Fibroblast of lung (primary cell): ENCODE data around the gene HNRNPU. TPM values are rescaled to one million over a fixed set of nuclear protein-coding genes. Genes with fewer than 3 reads are reported as not detected.

ENCODE experiments used
- DNase-seq, 2 donors: peaks; one replicate each; pipeline versions ENCODE4 v3.0.0 to v3.0.0-alpha.2; 2010; ENCODE audit warnings: low read depth in 2 of 2
- H2AFZ ChIP-seq: 2 replicates; pipeline ENCODE4 v1.5.1; 2012; ENCODE audit warnings: low read length, control low read depth, inconsistent platforms
- H3K27ac ChIP-seq: 2 replicates; pipeline ENCODE4 v1.5.1; 2011; ENCODE audit warnings: low read length, control low read depth; ENCODE audit not compliant: insufficient read depth
- H3K27me3 ChIP-seq: 2 replicates; pipeline ENCODE4 v1.5.1; 2011; ENCODE audit warnings: mild to moderate bottlenecking, low read length; ENCODE audit not compliant: control insufficient read depth, insufficient read depth
- H3K36me3 ChIP-seq: 2 replicates; pipeline ENCODE4 v1.5.1; 2011; ENCODE audit warnings: low read length; ENCODE audit not compliant: control insufficient read depth, insufficient read depth
- H3K4me1 ChIP-seq: 2 replicates; pipeline ENCODE4 v1.5.1; 2011; ENCODE audit warnings: low read length; ENCODE audit not compliant: control insufficient read depth, insufficient read depth; ENCODE audit errors: extremely low read depth
- H3K4me2 ChIP-seq: 2 replicates; pipeline ENCODE4 v1.5.1; 2011; ENCODE audit warnings: low read length, control low read depth; ENCODE audit not compliant: insufficient read depth; ENCODE audit errors: extremely low read depth
- H3K4me3 ChIP-seq, 4 experiments: fragments of 200-600 bp in 1 of 4; sonication (generic) in 1 of 4; replicated peaks in 1 of 4; 2 replicates each; pipeline ENCODE4 v1.5.1; 2011 to 2016; ENCODE audit warnings: low read length in 4 of 4, low read depth in 3 of 4, mild to moderate bottlenecking in 3 of 4, control low read depth in 2 of 4, inconsistent platforms in 1 of 4, mixed read lengths in 1 of 4; ENCODE audit not compliant: insufficient read depth in 1 of 4; ENCODE audit errors: control extremely low read depth in 1 of 4
- H3K79me2 ChIP-seq: 2 replicates; pipeline ENCODE4 v1.5.1; 2012; ENCODE audit warnings: mild to moderate bottlenecking, low read length, inconsistent platforms; ENCODE audit not compliant: control insufficient read depth, insufficient read depth
- H3K9ac ChIP-seq: 2 replicates; pipeline ENCODE4 v1.5.1; 2011; ENCODE audit warnings: mild to moderate bottlenecking, low read length, control low read depth; ENCODE audit not compliant: insufficient read depth
- H3K9me3 ChIP-seq: 2 replicates; pipeline ENCODE4 v1.5.1; 2012; ENCODE audit warnings: low read depth, low read length; ENCODE audit not compliant: control insufficient read depth, insufficient read depth
- H4K20me1 ChIP-seq: 2 replicates; pipeline ENCODE4 v1.5.1; 2011; ENCODE audit warnings: low read length; ENCODE audit not compliant: control insufficient read depth, insufficient read depth; ENCODE audit errors: extremely low read depth
- EZH2 ChIP-seq: IDR thresholded peaks from 2 replicates; pipeline ENCODE4 v1.5.1; 2012; ENCODE audit warnings: low read length, control low read depth, mild to moderate bottlenecking; ENCODE audit errors: missing control alignments
- polyA plus RNA-seq, 2 donors: library from polyadenylated mRNA; depleted of rRNA in 1 of 2; stranded (reverse) in 1 of 2; unstranded in 1 of 2; fragments of >200 nt; gene quantifications; 2 replicates each; pipeline ENCODE4 v1.2.1, GENCODE V29; 2011 to 2012; ENCODE audit warnings: missing spikeins in 1 of 2
- total RNA-seq: library from RNA; depleted of rRNA; stranded (reverse); fragments of >200 nt; gene quantifications from 2 replicates; pipeline ENCODE4 v1.2.1, GENCODE V29; 2014
- TF ChIP-seq, protein P1 (sequence below), 2 donors: IDR thresholded peaks in 1 of 2; conservative IDR thresholded peaks in 1 of 2; 1 replicate in 1 of 2; 2 replicates in 1 of 2; pipeline ENCODE4 v1.5.1; 2011 to 2012; ENCODE audit warnings: low read length in 2 of 2, control low read depth in 1 of 2, inconsistent platforms in 1 of 2, low read depth in 1 of 2, mild to moderate bottlenecking in 1 of 2

Gene HNRNPU
- total and polyA plus RNA-seq, 2 donors (not counting 1 experiment from before 2014, with no cell fraction given), result 231 to 383 TPM

DNA sequence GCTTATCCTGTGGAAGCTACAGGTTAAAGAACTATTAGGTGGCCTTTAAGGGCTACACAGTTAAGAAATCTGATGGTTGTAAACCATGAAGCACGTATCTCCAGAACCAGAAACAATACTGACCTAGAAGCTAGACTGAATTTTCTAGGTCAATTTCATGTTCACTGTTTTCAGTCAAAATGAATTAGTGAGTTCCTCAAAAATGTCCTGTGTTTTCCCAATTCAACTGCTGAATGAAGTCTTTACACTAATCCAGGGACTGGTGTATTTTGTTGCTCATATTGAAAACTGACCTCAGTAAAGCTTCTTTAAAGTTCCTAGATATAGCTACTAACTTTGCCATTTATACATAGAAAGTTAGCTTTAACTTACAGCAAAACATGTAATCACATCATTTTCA is 6.0 kb downstream of the HNRNPU start:
- Histone ChIP-seq H4K20me1 (peaks cover 16% of the 10 kb centered on the region), H3K4me1 (peaks cover 6% of the 10 kb centered on the region), H3K4me2 (no peak overlapping the region), H2AFZ (no peak overlapping the region), H3K36me3 (peaks cover 11% of the 10 kb centered on the region), H3K9me3 (no peaks in the 10 kb centered on the region), H3K27me3 (no peaks in the 10 kb centered on the region), H3K4me3 (no peak overlapping the region), H3K27ac (no peak overlapping the region), H3K9ac (no peak overlapping the region), H3K79me2 (peaks cover 85% of the 10 kb centered on the region)
- TF ChIP-seq, protein P1, sequence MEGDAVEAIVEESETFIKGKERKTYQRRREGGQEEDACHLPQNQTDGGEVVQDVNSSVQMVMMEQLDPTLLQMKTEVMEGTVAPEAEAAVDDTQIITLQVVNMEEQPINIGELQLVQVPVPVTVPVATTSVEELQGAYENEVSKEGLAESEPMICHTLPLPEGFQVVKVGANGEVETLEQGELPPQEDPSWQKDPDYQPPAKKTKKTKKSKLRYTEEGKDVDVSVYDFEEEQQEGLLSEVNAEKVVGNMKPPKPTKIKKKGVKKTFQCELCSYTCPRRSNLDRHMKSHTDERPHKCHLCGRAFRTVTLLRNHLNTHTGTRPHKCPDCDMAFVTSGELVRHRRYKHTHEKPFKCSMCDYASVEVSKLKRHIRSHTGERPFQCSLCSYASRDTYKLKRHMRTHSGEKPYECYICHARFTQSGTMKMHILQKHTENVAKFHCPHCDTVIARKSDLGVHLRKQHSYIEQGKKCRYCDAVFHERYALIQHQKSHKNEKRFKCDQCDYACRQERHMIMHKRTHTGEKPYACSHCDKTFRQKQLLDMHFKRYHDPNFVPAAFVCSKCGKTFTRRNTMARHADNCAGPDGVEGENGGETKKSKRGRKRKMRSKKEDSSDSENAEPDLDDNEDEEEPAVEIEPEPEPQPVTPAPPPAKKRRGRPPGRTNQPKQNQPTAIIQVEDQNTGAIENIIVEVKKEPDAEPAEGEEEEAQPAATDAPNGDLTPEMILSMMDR (conservative IDR thresholded peaks at IDR 0.05 in 1 of 2, IDR thresholded peaks at IDR 0.05 in 1 of 2; ENCODE audit: low read depth in 1 of 2, low read length in 2 of 2), result no peak
- no peak for TF ChIP-seq EZH2
- DNase-seq, result no peak

DNA sequence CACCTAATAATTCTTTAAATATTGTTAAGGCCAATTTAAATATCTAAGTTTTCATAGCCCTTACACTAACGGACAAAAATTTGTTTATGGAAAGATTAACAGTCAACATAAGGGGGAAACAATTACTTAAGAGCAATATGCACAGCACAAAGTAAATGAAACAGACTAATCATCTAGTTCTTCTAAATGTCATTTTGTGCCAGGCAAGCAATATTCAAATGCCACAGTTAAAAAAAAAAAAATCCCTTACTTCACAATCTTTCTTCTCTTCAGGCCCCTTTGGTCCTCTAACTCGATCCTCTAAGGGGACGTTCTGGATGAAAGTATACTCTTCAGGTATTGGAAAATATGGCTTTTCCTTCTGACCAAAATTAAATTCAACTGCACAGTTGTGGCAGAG is 6.6 kb downstream of the HNRNPU start:
- Histone ChIP-seq H3K36me3 (peaks cover 12% of the 10 kb centered on the region), H3K4me2 (no peak overlapping the region), H3K27ac (no peak overlapping the region), H4K20me1 (peaks cover 16% of the 10 kb centered on the region), H3K9me3 (no peaks in the 10 kb centered on the region), H3K4me1 (peaks cover 6% of the 10 kb centered on the region), H3K9ac (no peak overlapping the region), H3K27me3 (no peaks in the 10 kb centered on the region), H3K4me3 (no peak overlapping the region), H3K79me2 (peaks cover 86% of the 10 kb centered on the region), H2AFZ (no peak overlapping the region)
- TF ChIP-seq EZH2, result no peak
- TF ChIP-seq, protein P1 (conservative IDR thresholded peaks at IDR 0.05 in 1 of 2, IDR thresholded peaks at IDR 0.05 in 1 of 2; ENCODE audit: low read depth in 1 of 2, low read length in 2 of 2), result no peak
- no peak for DNase-seq

DNA sequence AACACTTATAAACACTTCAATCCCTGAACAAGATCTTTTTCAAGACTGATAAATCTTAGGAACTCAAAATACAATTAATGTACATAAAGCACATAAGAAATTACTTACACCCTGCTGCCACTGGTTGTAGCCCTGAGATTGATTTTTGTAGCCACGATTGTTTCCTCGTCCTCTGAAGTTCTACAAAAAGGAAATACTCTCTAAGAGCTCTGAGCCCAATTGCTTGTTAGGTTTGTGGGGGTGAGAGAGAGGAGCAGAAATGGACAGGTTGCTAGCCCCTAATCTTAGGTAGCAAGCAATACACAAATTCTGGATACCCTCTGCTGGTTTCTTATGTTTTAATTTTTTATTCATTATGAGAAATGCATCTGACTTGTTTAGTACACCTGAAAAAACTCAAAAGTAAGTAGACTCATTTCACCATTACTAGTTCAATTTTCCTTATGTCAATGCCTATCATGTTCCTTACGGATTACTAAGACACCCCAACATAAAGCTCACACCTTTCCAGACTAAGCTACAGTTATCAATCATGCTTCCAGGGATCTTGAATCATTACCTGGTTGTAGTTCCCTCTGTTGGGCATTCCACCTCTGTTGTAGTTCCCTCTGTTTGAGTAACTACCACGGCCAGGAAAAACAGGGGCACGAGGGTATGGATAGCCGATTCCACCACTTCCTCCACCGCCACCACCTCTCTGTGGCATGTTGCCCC is 9.3 kb downstream of the HNRNPU start:
- Histone ChIP-seq H3K9ac (no peak overlapping the region), H3K27ac (no peak overlapping the region), H3K9me3 (no peaks in the 10 kb centered on the region), H2AFZ (no peak overlapping the region), H3K79me2 (peaks cover 71% of the 10 kb centered on the region), H3K4me3 (no peak overlapping the region), H3K27me3 (no peaks in the 10 kb centered on the region), H3K36me3 (peaks cover 12% of the 10 kb centered on the region), H4K20me1 (peaks cover 2% of the 10 kb centered on the region), H3K4me2 (no peak overlapping the region), H3K4me1 (peaks cover 3% of the 10 kb centered on the region)
- DNase-seq, result no peak
- TF ChIP-seq EZH2, result no peak
- TF ChIP-seq, protein P1 (conservative IDR thresholded peaks at IDR 0.05 in 1 of 2, IDR thresholded peaks at IDR 0.05 in 1 of 2; ENCODE audit: low read depth in 1 of 2, low read length in 2 of 2), result no peak
